ENCODE results near the gene DISP2. TPM values are rescaled to one million over a fixed set of nuclear protein-coding genes. Genes with fewer than 3 reads are reported as not detected.

The DISP2 gene
- total RNA-seq, 1 donor from 2014 or later, result 0.76 TPM

DNA sequence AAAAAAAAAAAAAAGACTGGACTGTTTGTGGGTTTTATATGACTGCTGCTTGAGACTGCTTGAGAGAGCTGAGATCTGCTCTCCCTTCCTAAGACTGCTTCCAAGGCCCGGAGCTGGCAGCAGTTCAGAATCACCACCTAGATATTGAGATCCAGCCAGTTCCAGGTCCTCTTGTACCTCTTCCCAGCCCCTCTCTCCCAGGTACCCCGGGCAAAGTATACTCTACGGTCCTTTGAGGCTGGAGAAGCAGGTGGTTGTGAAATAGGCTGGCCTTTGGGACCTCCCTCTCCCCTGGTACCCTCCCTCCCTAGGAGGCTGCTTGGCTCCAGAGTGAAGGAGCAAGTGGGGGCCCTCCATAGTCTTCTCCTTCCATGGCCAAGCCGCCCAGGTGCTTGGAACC lies 70.2 kb downstream of the DISP2 start:
- TF ChIP-seq, protein P1, sequence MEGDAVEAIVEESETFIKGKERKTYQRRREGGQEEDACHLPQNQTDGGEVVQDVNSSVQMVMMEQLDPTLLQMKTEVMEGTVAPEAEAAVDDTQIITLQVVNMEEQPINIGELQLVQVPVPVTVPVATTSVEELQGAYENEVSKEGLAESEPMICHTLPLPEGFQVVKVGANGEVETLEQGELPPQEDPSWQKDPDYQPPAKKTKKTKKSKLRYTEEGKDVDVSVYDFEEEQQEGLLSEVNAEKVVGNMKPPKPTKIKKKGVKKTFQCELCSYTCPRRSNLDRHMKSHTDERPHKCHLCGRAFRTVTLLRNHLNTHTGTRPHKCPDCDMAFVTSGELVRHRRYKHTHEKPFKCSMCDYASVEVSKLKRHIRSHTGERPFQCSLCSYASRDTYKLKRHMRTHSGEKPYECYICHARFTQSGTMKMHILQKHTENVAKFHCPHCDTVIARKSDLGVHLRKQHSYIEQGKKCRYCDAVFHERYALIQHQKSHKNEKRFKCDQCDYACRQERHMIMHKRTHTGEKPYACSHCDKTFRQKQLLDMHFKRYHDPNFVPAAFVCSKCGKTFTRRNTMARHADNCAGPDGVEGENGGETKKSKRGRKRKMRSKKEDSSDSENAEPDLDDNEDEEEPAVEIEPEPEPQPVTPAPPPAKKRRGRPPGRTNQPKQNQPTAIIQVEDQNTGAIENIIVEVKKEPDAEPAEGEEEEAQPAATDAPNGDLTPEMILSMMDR (IDR thresholded peaks at IDR 0.05; ENCODE audit: unreplicated experiment), result no peak
- Mint-ChIP-seq H3K36me3 (no peaks in the 10 kb centered on the region), H3K9me3 (no peaks in the 10 kb centered on the region), H3K4me3 (no peak overlapping the region), H3K27ac (no peak overlapping the region), H3K27me3 (ENCODE audit: low read depth) (peaks cover 29% of the 10 kb centered on the region), H3K4me1 (peaks cover 8% of the 10 kb centered on the region)
- no peak for DNase-seq (ENCODE audit: low spot score in 2 of 2, unreplicated experiment in 2 of 2)

Other genes with a start within 250 kb of the DISP2 start
- 90.3 to 98.9 TPM (median 97.0 TPM) in 3 replicates for gene BMF, start 249.3 kb upstream of the DISP2 start, total RNA-seq
- 29.0 to 38.2 TPM (median 35.5 TPM) in 3 replicates for gene BUB1B, start 197.2 kb upstream of the DISP2 start, total RNA-seq
- gene PAK6, start 119.2 kb upstream of the DISP2 start, total RNA-seq, result 10.1 to 11.1 TPM (median 10.2 TPM) in 3 replicates
- gene ANKRD63, start 75.2 kb upstream of the DISP2 start, total RNA-seq, result 0.31 to 0.59 TPM (median 0.44 TPM) in 3 replicates
- gene PLCB2, start 50.3 kb upstream of the DISP2 start, total RNA-seq, result 9.8 to 11.5 TPM (median 10.7 TPM) in 3 replicates
- gene INAFM2, start 34.5 kb upstream of the DISP2 start, total RNA-seq, result 19.2 to 23.1 TPM (median 21.9 TPM) in 3 replicates
- gene CCDC9B, start 17.3 kb upstream of the DISP2 start, total RNA-seq, result 23.4 to 26.9 TPM (median 26.1 TPM) in 3 replicates
- gene PHGR1, start 7.2 kb upstream of the DISP2 start, total RNA-seq, result 0.93 TPM in 1 of 3 replicates, not detected in the others
- 29.9 to 34.6 TPM (median 31.1 TPM) in 3 replicates for gene KNSTRN, start 24.5 kb downstream of the DISP2 start, total RNA-seq
- gene IVD, start 47.6 kb downstream of the DISP2 start, total RNA-seq, result 101 to 117 TPM (median 104 TPM) in 3 replicates
- 23.8 to 25.0 TPM (median 23.9 TPM) in 3 replicates for gene BAHD1, start 82.7 kb downstream of the DISP2 start, total RNA-seq
- 39.2 to 41.9 TPM (median 40.4 TPM) in 3 replicates for gene CHST14, start 112.8 kb downstream of the DISP2 start, total RNA-seq
- gene CCDC32, start 206.8 kb downstream of the DISP2 start, total RNA-seq, result 27.2 to 30.1 TPM (median 28.8 TPM) in 3 replicates
- 11.9 to 14.5 TPM (median 13.0 TPM) in 3 replicates for gene RPUSD2, start 211.1 kb downstream of the DISP2 start, total RNA-seq
- gene KNL1, start 236.0 kb downstream of the DISP2 start, total RNA-seq, result 7.4 to 9.3 TPM (median 8.8 TPM) in 3 replicates